ENCODE data around the gene VPS37C. TPM values are rescaled to one million over a fixed set of nuclear protein-coding genes. Genes with fewer than 3 reads are reported as not detected.

The VPS37C gene
- total and polyA plus RNA-seq, 10 of the 15 experiments (the other 5 are each of a cell fraction or from before 2014, with no cell fraction given): 0.39 to 16.5 (median 7.8) TPM

GRCh38 chr11:61121917-61122316 is 39.3 kb downstream of the VPS37C start:
- no peak overlapping the region for H3K27ac ChIP-seq (ENCODE audit: control insufficient read depth, insufficient read depth)
- POLR2A ChIA-PET: no interaction called here
- ATAC-seq (no peak), DNase-seq (ENCODE audit: low read depth, low spot score) (no peak), FAIRE-seq (no peak)
- intact Hi-C loops (cut with micrococcal nuclease; ENCODE audit: unreplicated experiment): no loop called here
- H3K9ac ChIP-seq (ENCODE audit: control insufficient read depth, insufficient read depth, low read length): no peak overlapping the region
- TF ChIP-seq ZNF687 (IDR thresholded peaks at IDR 0.05) (no peak), RUNX3 (IDR thresholded peaks at IDR 0.05; ENCODE audit: low read length) (no peak), CBX3 (IDR thresholded peaks at IDR 0.05; ENCODE audit: borderline replicate concordance, low read depth) (no peak), E2F4 (IDR thresholded peaks at IDR 0.05; ENCODE audit: low read depth, low read length) (no peak), MXI1 (IDR thresholded peaks at IDR 0.05; ENCODE audit: low read depth, low read length) (no peak), ATF7 (IDR thresholded peaks at IDR 0.05; ENCODE audit: low read depth) (no peak), STAT1 (conservative IDR thresholded peaks at IDR 0.05) (no peak), KDM1A (IDR thresholded peaks at IDR 0.05; ENCODE audit: borderline replicate concordance) (no peak), LARP7 (IDR thresholded peaks at IDR 0.05) (no peak), ASH2L (IDR thresholded peaks at IDR 0.05; ENCODE audit: borderline replicate concordance, low read depth) (no peak), ZBTB4 (CRISPR knock-in tag; IDR thresholded peaks at IDR 0.05) (no peak), REST (IDR thresholded peaks at IDR 0.05; ENCODE audit: low read depth, low read length) (no peak), MYB (IDR thresholded peaks at IDR 0.05; ENCODE audit: borderline replicate concordance, low read depth, low read length) (no peak), CREM (IDR thresholded peaks at IDR 0.05; ENCODE audit: low read depth) (no peak)
- H3K4me3 ChIP-seq: no peak overlapping the region
- 0% methylated on average over 2 of the region's 2 CpGs for WGBS (ENCODE audit: insufficient coverage, insufficient replicate concordance, low lambda C conversion rate, missing lambda C conversion rate)
- no peaks in the 10 kb centered on the region for H4K20me1 ChIP-seq (ENCODE audit: control insufficient read depth, insufficient read depth)
- RAD21 ChIA-PET (ENCODE audit: unreplicated experiment): interaction anchor here (1.6 kb wide), 1 partner anchor 12 kb away, joined by 4 read pairs; no protein-coding TSS in a partner anchor
- no TSS peak for BruUV-seq (replicated peaks)
- no peaks in the 10 kb centered on the region for H3K36me3 ChIP-seq (ENCODE audit: control insufficient read depth in 2 of 2, insufficient read depth in 2 of 2, low read length in 1 of 2)
- no peak overlapping the region for H2AFZ ChIP-seq (ENCODE audit: control insufficient read depth, low read depth, low read length)
- H3K27me3 ChIP-seq (replicated peaks in 1 of 2; ENCODE audit: control insufficient read depth in 2 of 2, insufficient read depth in 2 of 2, low read length in 1 of 2): no peaks in the 10 kb centered on the region
- no peaks in the 10 kb centered on the region for H3K4me1 ChIP-seq (ENCODE audit: control insufficient read depth, insufficient read depth, low read length)
- H3K79me2 ChIP-seq (ENCODE audit: control insufficient read depth, insufficient read depth, low read length): no peaks in the 10 kb centered on the region
- SMC1A ChIA-PET (ENCODE audit: uncharacterized antibody, unreplicated experiment): no interaction called here
- H3K4me2 ChIP-seq (ENCODE audit: control insufficient read depth, insufficient read depth): no peak overlapping the region
- in situ Hi-C loops (cut with MboI): no loop called here
- no peaks in the 10 kb centered on the region for H3K9me3 ChIP-seq (replicated peaks; ENCODE audit: control insufficient read depth, insufficient read depth, low read length)
- CTCF ChIA-PET: interaction anchor here (0.6 to 2.5 kb wide), 3 partner anchors 51 to 661 kb away, joined by 3 to 11 read pairs (median 3); no protein-coding TSS in a partner anchor

All from GM12878 (cell line).